ENCODE results near the gene ARHGAP40. TPM values are rescaled to one million over a fixed set of nuclear protein-coding genes. Genes with fewer than 3 reads are reported as not detected.

The ARHGAP40 gene
- total and polyA plus RNA-seq, 2 of the 8 experiments (the other 6 are each of a cell fraction or from before 2014, with no cell fraction given), result 0.74 to 1.4 TPM

DNA sequence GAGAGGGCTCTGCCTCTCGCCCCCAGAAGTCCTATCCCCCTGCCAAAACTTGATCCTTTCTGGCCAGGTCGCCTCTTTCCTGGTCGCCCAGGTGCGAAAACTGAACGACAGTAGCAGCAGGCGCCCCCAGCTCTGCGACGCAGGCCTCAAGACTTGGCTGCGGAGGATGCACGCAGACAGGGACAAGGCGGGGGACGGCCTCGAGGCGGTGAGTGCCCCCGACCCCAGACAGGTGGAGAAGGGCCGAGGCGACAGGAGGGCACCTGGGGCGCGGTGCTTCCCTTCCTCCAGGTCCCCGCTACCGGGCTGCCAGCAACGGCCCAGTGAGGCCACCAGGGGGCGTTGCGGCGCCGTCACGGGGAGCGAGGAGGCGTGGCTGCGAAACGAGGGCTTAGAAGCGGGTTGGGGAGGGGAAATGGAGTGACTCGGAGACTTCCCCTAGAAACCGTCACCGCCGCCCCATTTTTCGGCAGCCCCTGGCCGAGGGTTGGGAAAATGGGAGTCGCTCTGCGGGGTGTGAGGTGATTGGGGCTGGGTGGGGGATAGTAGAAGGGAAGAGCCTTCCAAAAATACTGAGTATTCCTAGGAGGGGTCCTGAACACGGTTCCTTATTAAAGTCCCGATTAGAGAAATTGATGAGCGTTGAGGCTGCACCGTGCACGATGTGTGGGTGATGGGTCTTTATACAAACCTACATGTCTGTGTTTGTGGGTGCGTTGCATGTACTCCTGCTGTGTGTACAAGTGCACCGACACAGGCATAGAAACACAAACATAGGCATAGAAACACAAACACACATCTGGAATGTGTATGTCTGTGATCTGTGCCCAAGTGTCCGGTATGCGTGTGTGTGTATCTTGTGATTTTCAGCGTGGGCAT lies 44.6 kb downstream of the ARHGAP40 start (continued):
- TF ChIP-seq CHD7 (IDR thresholded peaks at IDR 0.05; ENCODE audit: insufficient replicate concordance, low read length) (no peak), TBP (IDR thresholded peaks at IDR 0.05; ENCODE audit: low read depth, low read length) (no peak), POLR2AphosphoS5 (IDR thresholded peaks at IDR 0.05; ENCODE audit: low read depth, low read length) (no peak), POU5F1 (IDR thresholded peaks at IDR 0.05; ENCODE audit: low read depth, low read length) (no peak), ZNF274 (IDR thresholded peaks at IDR 0.05; ENCODE audit: borderline replicate concordance, extremely low read depth, low read length) (no peak), BRCA1 (IDR thresholded peaks at IDR 0.05; ENCODE audit: low read depth, low read length) (no peak), ATF2 (IDR thresholded peaks at IDR 0.05; ENCODE audit: low read length) (no peak), PHF8 (conservative IDR thresholded peaks at IDR 0.05; ENCODE audit: low read depth, low read length) (no peak)

Data from H1 (cell line).